Left lung (tissue), 10 donors: ENCODE data around the gene ZFYVE21. TPM values are rescaled to one million over a fixed set of nuclear protein-coding genes. Genes with fewer than 3 reads are reported as not detected.

Experiments
- ATAC-seq: fragments of 200-7000 bp; cut with Tn5 transposase; one replicate; pipeline ENCODE4 v1.9.1; 2020; ENCODE audit warnings: moderate library complexity
- DNase-seq, 4 donors: peaks; one replicate each; pipeline ENCODE4 v3.0.0-alpha.2; 2013 to 2020
- H3K27ac ChIP-seq, 2 donors: fragments of 200-600 bp; sonication (generic) in 1 of 2; one replicate each; pipeline versions ENCODE4 v1.5.0 to v1.8.0; 2020 to 2021
- H3K27me3 ChIP-seq, 2 donors: fragments of 200-600 bp; sonication (generic) in 1 of 2; one replicate each; pipeline versions ENCODE4 v1.5.0 to v1.8.0; 2020 to 2021
- H3K36me3 ChIP-seq, 2 donors: fragments of 200-600 bp; sonication (generic) in 1 of 2; one replicate each; pipeline versions ENCODE4 v1.5.0 to v1.8.0; 2020 to 2021
- H3K4me1 ChIP-seq, 2 donors: fragments of 200-600 bp; one replicate each; pipeline ENCODE4 v1.8.0; 2021
- H3K4me3 ChIP-seq, 2 donors: fragments of 200-600 bp; sonication (generic) in 1 of 2; one replicate each; pipeline versions ENCODE4 v1.5.0 to v1.8.0; 2020 to 2021; ENCODE audit warnings: mild to moderate bottlenecking in 1 of 2
- H3K9me3 ChIP-seq, 2 donors: fragments of 200-600 bp; sonication (generic) in 1 of 2; one replicate each; pipeline versions ENCODE4 v1.5.0 to v1.8.0; 2020 to 2021
- intact Hi-C, 2 donors: fragments of 100-400 bp; cut with DNase I; formaldehyde crosslinking; loops; one replicate each; pipeline versions ENCODE4 v1.11.2 to v1.14.2; 2022
- polyA plus RNA-seq, 6 donors: library from polyadenylated mRNA; unstranded; fragments of 120-200 nt; gene quantifications; one replicate each; pipeline ENCODE4 v1.2.1, GENCODE V29; 2013; ENCODE audit not compliant: insufficient read length in 6 of 6
- total RNA-seq, 2 donors: library from RNA; stranded (reverse); fragmentation: NEBNext Ultra II Directional; extraction: Animal tissue kit (Norgen Biotek cat#: 25700); gene quantifications; one replicate each; pipeline ENCODE4 v1.2.1, GENCODE V29; 2021
- TF ChIP-seq, protein P1 (sequence below), 2 donors: fragments of 200-600 bp; sonication (generic) in 1 of 2; IDR thresholded peaks; one replicate each; pipeline versions ENCODE4 v1.5.0 to v1.8.0; 2021; ENCODE audit warnings: antibody characterized with exemption in 2 of 2
- donor health status: DM: no; HTN: yes; CAD: no.
- donor health status: DM: no; HTN: no; CAD: no.

The ZFYVE21 gene
- total and polyA plus RNA-seq, 8 donors, result 42.8 to 72.7 (median 59.2) TPM

DNA sequence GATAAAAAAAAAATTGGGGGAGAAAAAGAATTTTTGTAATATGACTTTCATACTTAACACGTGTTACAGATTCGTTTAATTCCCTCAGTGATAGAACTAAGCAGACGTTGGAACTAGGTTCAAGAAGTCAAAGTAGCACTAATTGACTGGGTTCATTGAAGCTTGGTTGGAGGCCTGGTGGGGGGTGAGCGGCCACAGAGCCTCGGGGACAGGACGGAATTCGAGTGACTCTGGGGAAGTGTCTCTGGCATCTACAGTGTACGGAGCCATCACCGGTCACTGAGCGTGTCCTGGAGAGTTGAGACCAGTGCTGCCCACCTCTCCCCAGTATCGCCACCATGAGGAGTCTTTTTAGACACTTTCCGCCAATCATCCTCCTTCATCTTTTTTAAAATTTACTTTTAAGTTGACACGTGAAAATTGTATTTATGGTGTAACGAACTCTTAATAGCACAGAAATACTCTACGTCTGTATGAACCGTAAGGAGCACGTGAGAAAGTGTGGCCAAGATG lies 1.3 kb downstream of the ZFYVE21 start:
- Histone ChIP-seq H3K4me3 (peak overlapping the region in 1 of 2 donors; percentile 77), H3K27me3 (no peaks in the 10 kb centered on the region), H3K36me3 (no peaks in the 10 kb centered on the region), H3K4me1 (peaks cover 5 to 43% of the 10 kb centered on the region in 2 donors), H3K27ac (no peak overlapping the region), H3K9me3 (no peaks in the 10 kb centered on the region)
- TF ChIP-seq, protein P1, sequence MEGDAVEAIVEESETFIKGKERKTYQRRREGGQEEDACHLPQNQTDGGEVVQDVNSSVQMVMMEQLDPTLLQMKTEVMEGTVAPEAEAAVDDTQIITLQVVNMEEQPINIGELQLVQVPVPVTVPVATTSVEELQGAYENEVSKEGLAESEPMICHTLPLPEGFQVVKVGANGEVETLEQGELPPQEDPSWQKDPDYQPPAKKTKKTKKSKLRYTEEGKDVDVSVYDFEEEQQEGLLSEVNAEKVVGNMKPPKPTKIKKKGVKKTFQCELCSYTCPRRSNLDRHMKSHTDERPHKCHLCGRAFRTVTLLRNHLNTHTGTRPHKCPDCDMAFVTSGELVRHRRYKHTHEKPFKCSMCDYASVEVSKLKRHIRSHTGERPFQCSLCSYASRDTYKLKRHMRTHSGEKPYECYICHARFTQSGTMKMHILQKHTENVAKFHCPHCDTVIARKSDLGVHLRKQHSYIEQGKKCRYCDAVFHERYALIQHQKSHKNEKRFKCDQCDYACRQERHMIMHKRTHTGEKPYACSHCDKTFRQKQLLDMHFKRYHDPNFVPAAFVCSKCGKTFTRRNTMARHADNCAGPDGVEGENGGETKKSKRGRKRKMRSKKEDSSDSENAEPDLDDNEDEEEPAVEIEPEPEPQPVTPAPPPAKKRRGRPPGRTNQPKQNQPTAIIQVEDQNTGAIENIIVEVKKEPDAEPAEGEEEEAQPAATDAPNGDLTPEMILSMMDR (IDR thresholded peaks at IDR 0.05), result no peak
- intact Hi-C loops, result no loop called here
- ATAC-seq (no peak), DNase-seq (no peak)

DNA sequence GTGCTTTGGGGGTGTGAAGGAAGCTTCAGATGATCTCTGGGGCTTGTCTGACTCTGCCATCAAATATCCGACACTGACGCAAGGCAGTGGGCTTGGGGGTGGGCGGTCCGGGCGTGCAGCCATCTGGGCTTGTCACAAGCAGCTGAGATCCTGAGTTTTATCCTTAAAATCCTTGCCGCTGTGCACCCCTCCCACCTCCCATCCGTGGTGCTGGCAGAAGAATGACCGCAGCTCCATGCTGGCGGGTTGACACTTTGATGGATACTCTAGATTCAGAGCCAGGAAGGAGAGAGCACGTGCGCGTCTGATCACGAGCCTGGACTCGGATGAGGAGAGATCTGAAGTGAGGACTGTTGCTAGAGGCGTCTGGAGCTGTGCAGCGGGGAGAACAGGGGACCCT lies 3.0 kb downstream of the ZFYVE21 start:
- Histone ChIP-seq H3K36me3 (no peaks in the 10 kb centered on the region), H3K27me3 (no peaks in the 10 kb centered on the region), H3K27ac (no peak overlapping the region), H3K4me1 (peaks cover 12 to 33% of the 10 kb centered on the region in 2 donors), H3K9me3 (no peaks in the 10 kb centered on the region), H3K4me3 (no peak overlapping the region)
- intact Hi-C loops, result no loop called here
- TF ChIP-seq, protein P1 (IDR thresholded peaks at IDR 0.05), result no peak
- ATAC-seq, result no peak
- peak in 1 of 4 donors; percentile 61 for DNase-seq

DNA sequence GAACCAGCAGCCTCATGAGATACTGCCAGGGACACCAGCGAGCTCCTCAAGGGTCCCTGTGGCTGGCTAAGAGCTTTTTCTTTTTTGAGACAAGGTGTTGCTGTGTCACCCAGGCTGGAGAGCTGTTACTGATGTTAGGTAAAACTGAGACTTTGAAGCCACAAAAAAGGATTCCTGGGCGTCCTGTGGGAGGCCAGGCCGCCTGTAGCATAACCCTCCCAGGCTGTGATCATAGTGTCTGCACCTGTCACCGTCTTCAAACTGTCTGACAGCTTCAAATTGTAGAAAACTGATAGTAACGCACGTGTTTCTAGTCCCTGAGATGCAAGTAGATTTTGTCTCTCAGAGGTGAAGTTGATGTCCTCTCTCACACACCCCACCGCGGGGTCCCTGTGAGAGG lies 4.1 kb downstream of the ZFYVE21 start:
- H3K4me3 ChIP-seq, result no peak overlapping the region
- DNase-seq (no peak), ATAC-seq (no peak)
- intact Hi-C loops, result no loop called here
- TF ChIP-seq, protein P1 (IDR thresholded peaks at IDR 0.05), result no peak
- H3K9me3 ChIP-seq, result no peaks in the 10 kb centered on the region
- H3K27me3 ChIP-seq, result no peaks in the 10 kb centered on the region
- no peak overlapping the region for H3K27ac ChIP-seq
- peaks cover 0 to 1% of the 10 kb centered on the region in 2 donors for H3K36me3 ChIP-seq
- H3K4me1 ChIP-seq, result peaks cover 19 to 34% of the 10 kb centered on the region in 2 donors

DNA sequence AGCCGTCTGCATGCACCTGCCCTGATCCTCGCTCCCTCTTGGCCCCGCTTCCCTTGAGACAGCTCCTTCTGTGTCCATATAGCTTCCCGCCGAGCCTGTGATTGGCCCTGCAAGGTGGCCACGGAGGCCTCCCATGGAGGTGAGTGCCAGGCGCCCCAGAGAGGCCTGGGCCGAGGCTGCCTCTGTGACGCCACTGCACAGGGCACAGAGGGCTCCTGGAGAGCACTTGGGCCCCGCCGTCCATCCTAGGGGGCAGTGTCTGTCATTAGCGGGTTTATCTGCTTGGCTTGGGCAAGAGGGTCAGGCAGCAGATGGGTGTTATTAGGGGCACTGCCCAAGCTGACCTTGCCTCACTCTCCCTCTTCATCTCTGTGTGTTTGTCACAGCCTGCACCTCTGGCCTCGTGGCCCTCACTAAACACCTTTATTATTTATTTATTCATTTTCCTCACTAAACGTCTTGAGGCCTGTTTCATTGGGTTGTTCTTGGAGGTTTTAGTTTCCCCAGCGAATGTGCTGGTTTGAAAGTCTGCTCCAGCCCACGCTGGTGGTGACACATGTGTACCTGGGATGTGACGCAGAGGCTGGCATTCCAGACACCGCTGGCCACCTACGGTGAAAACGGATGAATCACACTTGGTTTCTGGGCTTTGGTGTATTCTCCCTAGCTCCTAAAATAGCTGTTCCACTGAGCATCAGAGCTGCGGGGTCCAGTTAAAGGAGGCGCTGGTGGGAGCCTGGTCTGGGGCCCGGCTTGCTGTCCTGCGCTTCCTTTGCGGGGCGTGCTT lies 5.9 kb downstream of the ZFYVE21 start:
- H3K27ac ChIP-seq, result no peak overlapping the region
- DNase-seq (no peak), ATAC-seq (no peak)
- H3K4me3 ChIP-seq, result no peak overlapping the region
- H3K36me3 ChIP-seq, result peaks cover 0 to 17% of the 10 kb centered on the region in 2 donors
- TF ChIP-seq, protein P1 (IDR thresholded peaks at IDR 0.05), result no peak
- H3K4me1 ChIP-seq, result peaks cover 19 to 29% of the 10 kb centered on the region in 2 donors
- intact Hi-C loops, result no loop called here
- no peaks in the 10 kb centered on the region for H3K9me3 ChIP-seq
- no peaks in the 10 kb centered on the region for H3K27me3 ChIP-seq

DNA sequence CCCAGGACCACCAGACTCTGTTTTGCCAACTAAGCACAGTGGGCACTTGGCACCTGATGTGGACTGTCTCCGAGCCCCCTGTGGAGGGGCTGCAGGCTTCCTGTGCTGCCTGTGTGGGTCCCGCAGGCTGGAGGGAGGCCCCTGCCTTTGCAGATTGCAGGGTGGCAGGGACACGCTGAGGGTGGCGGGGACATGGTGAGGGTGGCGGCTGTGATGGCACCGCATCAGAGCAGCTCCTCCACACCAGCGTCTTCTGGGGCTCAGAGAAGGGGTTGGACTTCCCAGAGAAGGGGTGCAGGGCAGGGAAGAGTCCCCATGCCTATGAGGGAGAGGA lies 8.1 kb downstream of the ZFYVE21 start:
- ATAC-seq, result no peak
- TF ChIP-seq, protein P1 (IDR thresholded peaks at IDR 0.05), result no peak
- Histone ChIP-seq H3K4me3 (no peak overlapping the region), H3K27ac (peak overlapping the region; percentile 34 to 73), H3K4me1 (peaks cover 10 to 17% of the 10 kb centered on the region in 2 donors), H3K36me3 (peaks cover 0 to 31% of the 10 kb centered on the region in 2 donors), H3K27me3 (no peaks in the 10 kb centered on the region), H3K9me3 (no peaks in the 10 kb centered on the region)
- DNase-seq, result no peak
- intact Hi-C loops, result no loop called here
